ENCODE data around the gene SIX2. TPM values are rescaled to one million over a fixed set of nuclear protein-coding genes. Genes with fewer than 3 reads are reported as not detected.

SIX2 gene
- total and polyA plus RNA-seq, 4 donors: not detected

- TF ChIP-seq ZBTB33 (IDR thresholded peaks at IDR 0.05): no peak
- no peak for TF ChIP-seq TAF1 (conservative IDR thresholded peaks at IDR 0.05)
- no peak for TF ChIP-seq HNF4A (conservative IDR thresholded peaks at IDR 0.05)
Observed at GRCh38 chr2:45033302-45033701, 24.1 kb upstream of the SIX2 start (continued).

DNA sequence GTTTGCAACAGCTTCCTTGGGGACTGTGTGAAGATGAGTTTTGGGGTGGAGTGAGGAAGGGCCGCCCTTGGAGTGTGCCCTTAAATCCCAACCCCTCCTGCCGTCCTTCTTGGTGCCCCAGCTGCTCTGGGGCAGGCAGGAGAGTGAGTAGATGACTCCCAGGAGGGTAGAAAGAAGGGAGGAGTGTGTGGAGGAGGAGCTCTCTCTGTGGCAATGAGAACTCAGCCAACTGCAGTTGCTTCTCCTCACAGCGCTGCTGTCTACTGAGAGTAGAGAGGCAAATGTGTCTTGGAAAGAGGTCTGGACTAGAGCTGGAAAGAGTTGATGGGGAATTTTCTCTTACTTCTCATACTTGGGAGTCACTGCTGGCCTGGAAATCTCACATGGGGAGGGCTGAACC lies 21.8 kb upstream of the SIX2 start:
- 83% methylated on average over 3 of the region's 3 CpGs for WGBS
- Histone ChIP-seq H3K27ac (ENCODE audit: low read depth in 1 of 2, low read length in 2 of 2) (no peak overlapping the region), H3K4me1 (ENCODE audit: control insufficient read depth in 4 of 4, insufficient read depth in 4 of 4, low read length in 3 of 4) (no peaks in the 10 kb centered on the region), H3K36me3 (ENCODE audit: control insufficient read depth in 4 of 4, insufficient read depth in 3 of 4, low read depth in 1 of 4, low read length in 3 of 4) (no peaks in the 10 kb centered on the region), H3K9ac (ENCODE audit: low read depth in 1 of 2, low read length in 2 of 2) (no peak overlapping the region), H3K4me3 (ENCODE audit: low read depth in 1 of 3, low read length in 3 of 3) (no peak overlapping the region), H3K27me3 (ENCODE audit: control insufficient read depth in 4 of 4, insufficient read depth in 4 of 4, low read length in 3 of 4) (no peaks in the 10 kb centered on the region), H3K9me3 (ENCODE audit: control insufficient read depth in 4 of 4, low read length in 3 of 4) (no peaks in the 10 kb centered on the region)
- no peak for DNase-seq (ENCODE audit: low spot score)
- no peak for TF ChIP-seq REST (IDR thresholded peaks at IDR 0.05)
- TF ChIP-seq GABPA (IDR thresholded peaks at IDR 0.05 in 1 of 2, conservative IDR thresholded peaks at IDR 0.05 in 1 of 2): no peak
- no peak for TF ChIP-seq ZBTB33 (IDR thresholded peaks at IDR 0.05)
- no peak for TF ChIP-seq RXRA (IDR thresholded peaks at IDR 0.05)
- TF ChIP-seq, protein P1, sequence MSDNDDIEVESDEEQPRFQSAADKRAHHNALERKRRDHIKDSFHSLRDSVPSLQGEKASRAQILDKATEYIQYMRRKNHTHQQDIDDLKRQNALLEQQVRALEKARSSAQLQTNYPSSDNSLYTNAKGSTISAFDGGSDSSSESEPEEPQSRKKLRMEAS (IDR thresholded peaks at IDR 0.05): no peak
- no peak for TF ChIP-seq FOXA2 (IDR thresholded peaks at IDR 0.05)
- no peak for TF ChIP-seq HNF4A (conservative IDR thresholded peaks at IDR 0.05)
- no peak for TF ChIP-seq RAD21 (IDR thresholded peaks at IDR 0.05)
- no peak for TF ChIP-seq HNF4G (IDR thresholded peaks at IDR 0.05)
- no peak for TF ChIP-seq YY1 (IDR thresholded peaks at IDR 0.05)
- TF ChIP-seq NR2F2 (IDR thresholded peaks at IDR 0.05): no peak
- TF ChIP-seq EGR1 (IDR thresholded peaks at IDR 0.05; ENCODE audit: low read depth in 2 of 2): no peak
- TF ChIP-seq JUND (IDR thresholded peaks at IDR 0.05): no peak
- TF ChIP-seq, protein P2, sequence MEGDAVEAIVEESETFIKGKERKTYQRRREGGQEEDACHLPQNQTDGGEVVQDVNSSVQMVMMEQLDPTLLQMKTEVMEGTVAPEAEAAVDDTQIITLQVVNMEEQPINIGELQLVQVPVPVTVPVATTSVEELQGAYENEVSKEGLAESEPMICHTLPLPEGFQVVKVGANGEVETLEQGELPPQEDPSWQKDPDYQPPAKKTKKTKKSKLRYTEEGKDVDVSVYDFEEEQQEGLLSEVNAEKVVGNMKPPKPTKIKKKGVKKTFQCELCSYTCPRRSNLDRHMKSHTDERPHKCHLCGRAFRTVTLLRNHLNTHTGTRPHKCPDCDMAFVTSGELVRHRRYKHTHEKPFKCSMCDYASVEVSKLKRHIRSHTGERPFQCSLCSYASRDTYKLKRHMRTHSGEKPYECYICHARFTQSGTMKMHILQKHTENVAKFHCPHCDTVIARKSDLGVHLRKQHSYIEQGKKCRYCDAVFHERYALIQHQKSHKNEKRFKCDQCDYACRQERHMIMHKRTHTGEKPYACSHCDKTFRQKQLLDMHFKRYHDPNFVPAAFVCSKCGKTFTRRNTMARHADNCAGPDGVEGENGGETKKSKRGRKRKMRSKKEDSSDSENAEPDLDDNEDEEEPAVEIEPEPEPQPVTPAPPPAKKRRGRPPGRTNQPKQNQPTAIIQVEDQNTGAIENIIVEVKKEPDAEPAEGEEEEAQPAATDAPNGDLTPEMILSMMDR (IDR thresholded peaks at IDR 0.05; ENCODE audit: low read depth, low read length, missing input control): no peak
- TF ChIP-seq SP1 (IDR thresholded peaks at IDR 0.05): no peak
- no peak for TF ChIP-seq TAF1 (conservative IDR thresholded peaks at IDR 0.05)
- TF ChIP-seq, protein P3, sequence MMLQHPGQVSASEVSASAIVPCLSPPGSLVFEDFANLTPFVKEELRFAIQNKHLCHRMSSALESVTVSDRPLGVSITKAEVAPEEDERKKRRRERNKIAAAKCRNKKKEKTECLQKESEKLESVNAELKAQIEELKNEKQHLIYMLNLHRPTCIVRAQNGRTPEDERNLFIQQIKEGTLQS (IDR thresholded peaks at IDR 0.05): no peak
- no peak for TF ChIP-seq FOXA1 (IDR thresholded peaks at IDR 0.05)
